Natural killer cell (primary cell): ENCODE measurements around the gene B3GNT8. TPM values are rescaled to one million over a fixed set of nuclear protein-coding genes. Genes with fewer than 3 reads are reported as not detected.

Source experiments
- ATAC-seq, 3 donors: fragments of 150-1000 bp in 2 of 3; fragments of 200-7000 bp in 1 of 3; cut with Tn5 transposase; 1 replicate in 1 of 3; 2 replicates in 2 of 3; pipeline ENCODE4 v1.10.0; 2021; ENCODE audit warnings: mild to moderate bottlenecking in 2 of 3, moderate library complexity in 2 of 3
- DNase-seq, 2 donors: peaks; one replicate each; pipeline versions ENCODE4 v3.0.0 to v3.0.0-alpha.2; 2013 to 2021; ENCODE audit warnings: mixed read lengths in 1 of 2
- H3K27ac ChIP-seq: one replicate; pipeline ENCODE4 v1.5.1; 2013; ENCODE audit warnings: mild to moderate bottlenecking, low read length
- H3K27me3 ChIP-seq: one replicate; pipeline ENCODE4 v1.6.1; 2013; ENCODE audit warnings: low read length; ENCODE audit not compliant: control insufficient read depth, insufficient read depth
- H3K36me3 ChIP-seq: one replicate; pipeline ENCODE4 v1.6.1; 2013; ENCODE audit warnings: low read length; ENCODE audit not compliant: control insufficient read depth, insufficient read depth
- H3K4me1 ChIP-seq: one replicate; pipeline ENCODE4 v1.6.1; 2013; ENCODE audit warnings: low read length; ENCODE audit not compliant: control insufficient read depth, insufficient read depth
- H3K4me3 ChIP-seq: one replicate; pipeline ENCODE4 v1.5.1; 2013; ENCODE audit warnings: low read length
- H3K9me3 ChIP-seq: one replicate; pipeline ENCODE4 v1.6.1; 2013; ENCODE audit warnings: low read length; ENCODE audit not compliant: control insufficient read depth, insufficient read depth
- H3K27ac Mint-ChIP-seq, 2 donors: one replicate each; pipeline ENCODE4 v1.8.0; 2022; ENCODE audit warnings: mild to moderate bottlenecking in 2 of 2, mixed read lengths in 2 of 2, moderate library complexity in 1 of 2
- H3K27me3 Mint-ChIP-seq, 2 donors: one replicate each; pipeline ENCODE4 v1.8.0; 2022; ENCODE audit warnings: low read depth in 2 of 2, mixed read lengths in 2 of 2
- H3K36me3 Mint-ChIP-seq: one replicate; pipeline ENCODE4 v1.8.0; 2022; ENCODE audit warnings: mixed read lengths
- H3K4me1 Mint-ChIP-seq, 2 donors: one replicate each; pipeline ENCODE4 v1.8.0; 2022; ENCODE audit warnings: mixed read lengths in 2 of 2
- H3K4me3 Mint-ChIP-seq: one replicate; pipeline ENCODE4 v1.8.0; 2022; ENCODE audit warnings: mild to moderate bottlenecking, moderate library complexity, mixed read lengths
- H3K9me3 Mint-ChIP-seq, 2 donors: one replicate each; pipeline ENCODE4 v1.8.0; 2022; ENCODE audit warnings: mixed read lengths in 2 of 2
- WGBS: methylation state at CpG from one replicate; pipeline ENCODE4 v1.1.7; 2013; ENCODE audit warnings: missing lambda C conversion rate; ENCODE audit not compliant: insufficient coverage; 5-methylcytosine and 5-hydroxymethylcytosine counted together
- intact Hi-C: fragments of 100-400 bp; cut with micrococcal nuclease; formaldehyde crosslinking; loops from one replicate; pipeline ENCODE4 v1.14.2; 2022
- total RNA-seq, 4 donors: library from RNA; stranded (reverse); fragments of 120-200 nt in 1 of 4; gene quantifications; one replicate each; pipeline versions ENCODE4 v1.2.3 to v1.2.4, GENCODE V29; 2013 to 2022
- TF ChIP-seq, protein P1 (sequence below): fragments of 200-600 bp; IDR thresholded peaks from one replicate; pipeline ENCODE4 v1.8.0; 2022; ENCODE audit warnings: antibody characterized with exemption

Gene B3GNT8
- total RNA-seq, 3 donors from 2014 or later (not counting 1 experiment from before 2014, with no cell fraction given) = 1.5 to 2.5 (median 2.1) TPM

DNA sequence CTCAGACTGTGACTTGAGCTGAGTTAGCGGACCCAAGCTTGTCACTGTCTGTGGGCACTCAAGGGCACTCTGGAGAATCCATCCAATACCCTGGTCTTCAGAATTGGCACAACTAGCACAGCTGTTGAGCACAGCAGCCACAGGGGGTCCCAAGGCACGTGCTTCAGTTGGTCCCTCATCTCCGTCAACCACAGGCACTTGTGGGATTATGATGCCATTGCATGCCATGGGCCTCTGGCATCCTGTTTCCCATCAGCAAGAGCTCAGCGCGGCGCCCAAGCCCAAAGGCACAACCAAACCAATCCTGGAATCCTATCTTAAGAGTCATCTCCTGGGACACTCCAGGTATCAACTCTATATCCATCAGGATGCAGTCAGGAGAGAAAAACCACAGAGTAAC, 3.7 kb upstream of the B3GNT8 start:
- H3K36me3 Mint-ChIP-seq = no peaks in the 10 kb centered on the region
- no peaks in the 10 kb centered on the region for H3K27me3 ChIP-seq
- intact Hi-C loops = no loop called here
- H3K27me3 Mint-ChIP-seq = no peaks in the 10 kb centered on the region
- H3K9me3 ChIP-seq = no peaks in the 10 kb centered on the region
- H3K9me3 Mint-ChIP-seq = no peaks in the 10 kb centered on the region
- H3K4me3 ChIP-seq = no peak overlapping the region
- DNase-seq (no peak), ATAC-seq (no peak)
- no peak overlapping the region for H3K27ac ChIP-seq
- H3K36me3 ChIP-seq = peaks cover 26% of the 10 kb centered on the region
- peaks cover 10 to 28% of the 10 kb centered on the region in 2 donors for H3K4me1 Mint-ChIP-seq
- H3K4me3 Mint-ChIP-seq = no peak overlapping the region
- TF ChIP-seq, protein P1, sequence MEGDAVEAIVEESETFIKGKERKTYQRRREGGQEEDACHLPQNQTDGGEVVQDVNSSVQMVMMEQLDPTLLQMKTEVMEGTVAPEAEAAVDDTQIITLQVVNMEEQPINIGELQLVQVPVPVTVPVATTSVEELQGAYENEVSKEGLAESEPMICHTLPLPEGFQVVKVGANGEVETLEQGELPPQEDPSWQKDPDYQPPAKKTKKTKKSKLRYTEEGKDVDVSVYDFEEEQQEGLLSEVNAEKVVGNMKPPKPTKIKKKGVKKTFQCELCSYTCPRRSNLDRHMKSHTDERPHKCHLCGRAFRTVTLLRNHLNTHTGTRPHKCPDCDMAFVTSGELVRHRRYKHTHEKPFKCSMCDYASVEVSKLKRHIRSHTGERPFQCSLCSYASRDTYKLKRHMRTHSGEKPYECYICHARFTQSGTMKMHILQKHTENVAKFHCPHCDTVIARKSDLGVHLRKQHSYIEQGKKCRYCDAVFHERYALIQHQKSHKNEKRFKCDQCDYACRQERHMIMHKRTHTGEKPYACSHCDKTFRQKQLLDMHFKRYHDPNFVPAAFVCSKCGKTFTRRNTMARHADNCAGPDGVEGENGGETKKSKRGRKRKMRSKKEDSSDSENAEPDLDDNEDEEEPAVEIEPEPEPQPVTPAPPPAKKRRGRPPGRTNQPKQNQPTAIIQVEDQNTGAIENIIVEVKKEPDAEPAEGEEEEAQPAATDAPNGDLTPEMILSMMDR = no peak
- 85% methylated on average over 6 of the region's 6 CpGs for WGBS
- H3K27ac Mint-ChIP-seq = peak overlapping the region in 1 of 2 donors; percentile 29
- peaks cover 29% of the 10 kb centered on the region for H3K4me1 ChIP-seq

DNA sequence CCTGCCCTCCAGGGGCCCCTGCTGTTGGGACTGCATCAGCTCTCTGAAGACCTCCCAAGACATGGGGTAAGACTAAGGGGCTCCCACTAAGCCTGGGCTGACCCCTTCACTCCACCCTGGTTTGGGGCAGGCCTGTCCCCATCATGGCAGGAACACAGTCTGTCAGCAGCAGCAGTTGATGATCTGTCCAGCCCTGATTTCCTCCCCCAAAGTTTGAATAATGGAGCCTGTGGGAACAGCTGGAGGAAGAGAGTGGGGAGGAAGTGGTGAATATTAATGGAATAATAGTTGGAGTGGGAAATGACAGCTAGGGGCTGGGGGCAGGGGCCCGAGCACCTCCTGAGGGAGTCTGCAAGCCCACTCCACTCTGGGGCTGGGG, 1.3 kb upstream of the B3GNT8 start:
- Mint-ChIP-seq H3K9me3 (no peaks in the 10 kb centered on the region), H3K27me3 (no peaks in the 10 kb centered on the region), H3K4me1 (peaks cover 10 to 28% of the 10 kb centered on the region in 2 donors), H3K4me3 (peak overlapping the region; percentile 66), H3K27ac (peak overlapping the region; percentile 82 to 92), H3K36me3 (no peaks in the 10 kb centered on the region)
- 57% methylated on average over 1 of the region's 1 CpG for WGBS
- H3K9me3 ChIP-seq = no peaks in the 10 kb centered on the region
- H3K27me3 ChIP-seq = no peaks in the 10 kb centered on the region
- intact Hi-C loops = no loop called here
- TF ChIP-seq, protein P1 = no peak
- H3K27ac ChIP-seq = peak overlapping the region; percentile 68
- H3K4me1 ChIP-seq = peaks cover 48% of the 10 kb centered on the region
- peaks cover 35% of the 10 kb centered on the region for H3K36me3 ChIP-seq
- ATAC-seq = no peak
- peak overlapping the region; percentile 40 for H3K4me3 ChIP-seq
- DNase-seq = no peak

DNA sequence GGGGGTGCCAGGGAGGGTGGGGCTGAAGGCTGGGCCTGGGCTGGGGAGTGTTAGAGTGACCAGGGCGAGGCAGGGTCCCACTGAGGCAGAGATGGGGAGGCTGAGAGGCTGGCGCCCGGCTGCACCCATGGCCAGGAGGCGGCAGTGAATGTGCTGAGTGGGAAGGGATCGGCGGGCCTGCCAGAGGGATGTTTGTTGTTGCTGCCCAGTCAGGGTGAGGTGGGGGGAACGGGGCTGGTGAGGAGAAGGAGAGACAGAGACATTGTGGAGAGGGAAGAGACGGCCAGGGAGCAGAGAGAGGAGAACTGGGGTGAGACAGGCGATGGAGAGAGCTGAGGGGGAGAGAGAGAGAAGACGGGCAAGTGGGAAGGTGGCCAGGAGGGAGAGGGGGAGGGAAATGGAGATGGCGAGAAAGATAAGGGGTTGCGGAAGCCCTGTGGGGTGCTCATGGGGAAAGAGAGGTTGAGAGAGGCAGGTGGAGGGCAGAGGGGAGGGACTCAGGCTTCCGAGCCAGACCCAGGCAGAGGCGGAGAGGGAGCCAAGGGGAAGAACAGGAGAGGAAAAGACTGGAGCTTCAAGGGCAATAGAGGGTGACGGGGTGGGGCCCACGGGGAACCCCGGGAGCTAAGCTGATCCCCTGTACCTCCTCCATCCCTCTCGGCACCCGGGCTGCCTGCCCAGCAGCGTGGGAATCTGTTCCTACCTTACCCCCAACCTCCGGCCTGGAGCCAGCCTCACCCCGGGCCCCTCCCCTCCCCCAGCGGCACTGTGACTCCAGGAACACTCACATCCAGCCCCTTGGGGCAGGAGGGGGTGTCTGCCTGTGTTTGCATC, 690 bp upstream of the B3GNT8 start:
- no peaks in the 10 kb centered on the region for H3K9me3 Mint-ChIP-seq
- TF ChIP-seq, protein P1 = no peak
- ATAC-seq = peak; percentile 71
- intact Hi-C loops = no loop called here
- 5% methylated on average over 23 of the region's 23 CpGs for WGBS
- H3K4me3 Mint-ChIP-seq = peak overlapping the region; percentile 94
- Histone ChIP-seq H3K36me3 (peaks cover 33% of the 10 kb centered on the region), H3K4me1 (peaks cover 48% of the 10 kb centered on the region), H3K27me3 (no peaks in the 10 kb centered on the region), H3K9me3 (no peaks in the 10 kb centered on the region), H3K27ac (peak overlapping the region; percentile 68), H3K4me3 (peak overlapping the region; percentile 40)
- H3K27ac Mint-ChIP-seq = peak overlapping the region; percentile 82 to 92
- no peaks in the 10 kb centered on the region for H3K36me3 Mint-ChIP-seq
- peaks cover 10 to 28% of the 10 kb centered on the region in 2 donors for H3K4me1 Mint-ChIP-seq
- H3K27me3 Mint-ChIP-seq = no peaks in the 10 kb centered on the region
- peak in 1 of 2 donors; percentile 78 for DNase-seq
